Keratinocyte (primary cell): Measurements from ENCODE around the gene CGN. TPM values are rescaled to one million over a fixed set of nuclear protein-coding genes. Genes with fewer than 3 reads are reported as not detected.

ENCODE experiments used
- DNase-seq: peaks from one replicate; pipeline ENCODE4 v3.0.0-alpha.2; 2011; ENCODE audit warnings: low read depth, missing footprints, low spot score
- FAIRE-seq: peaks from 2 replicates; lab custom pipeline; 2011; peaks lifted over from hg19 to GRCh38; lab: Jason Lieb, UNC
- H2AFZ ChIP-seq: 2 replicates; pipeline ENCODE4 v1.6.0; 2012; ENCODE audit warnings: low read length, control low read depth, inconsistent platforms; ENCODE audit not compliant: control insufficient read depth
- H3K27ac ChIP-seq: 2 replicates; pipeline ENCODE4 v1.5.1; 2011; ENCODE audit warnings: low read length; ENCODE audit not compliant: control insufficient read depth, insufficient read depth
- H3K27me3 ChIP-seq: 3 replicates; pipeline ENCODE4 v1.6.0; 2011; ENCODE audit warnings: low read length; ENCODE audit not compliant: control insufficient read depth, insufficient read depth; ENCODE audit errors: extremely low read depth
- H3K36me3 ChIP-seq, 2 experiments: 2 replicates in 1 of 2; 3 replicates in 1 of 2; pipeline ENCODE4 v1.5.1; 2011; ENCODE audit warnings: low read length in 2 of 2, mild to moderate bottlenecking in 1 of 2; ENCODE audit not compliant: control insufficient read depth in 2 of 2, insufficient read depth in 2 of 2; ENCODE audit errors: extremely low read depth in 1 of 2
- H3K4me1 ChIP-seq: 3 replicates; pipeline ENCODE4 v1.5.1; 2011; ENCODE audit warnings: low read length; ENCODE audit not compliant: control insufficient read depth, insufficient read depth; ENCODE audit errors: extremely low read depth
- H3K4me2 ChIP-seq: 3 replicates; pipeline ENCODE4 v1.6.0; 2011; ENCODE audit warnings: low read depth, low read length; ENCODE audit not compliant: control insufficient read depth, insufficient read depth; ENCODE audit errors: extremely low read depth
- H3K4me3 ChIP-seq, 3 experiments: fragments of 200-600 bp in 1 of 3; sonication (generic) in 1 of 3; 2 replicates in 2 of 3; 3 replicates in 1 of 3; pipeline ENCODE4 v1.5.1; 2011 to 2016; ENCODE audit warnings: low read length in 3 of 3, mild to moderate bottlenecking in 3 of 3, control low read depth in 2 of 3, inconsistent platforms in 1 of 3, low read depth in 1 of 3, mixed read lengths in 1 of 3, mixed run types in 1 of 3, moderate library complexity in 1 of 3; ENCODE audit not compliant: control insufficient read depth in 2 of 3, insufficient read depth in 2 of 3; ENCODE audit errors: extremely low read depth in 1 of 3
- H3K79me2 ChIP-seq: 2 replicates; pipeline ENCODE4 v1.6.0; 2012; ENCODE audit warnings: low read length; ENCODE audit not compliant: control insufficient read depth, insufficient read depth
- H3K9ac ChIP-seq: 3 replicates; pipeline ENCODE4 v1.6.0; 2011; ENCODE audit warnings: low read length; ENCODE audit not compliant: control insufficient read depth, insufficient read depth; ENCODE audit errors: extremely low read depth
- H3K9me1 ChIP-seq: 3 replicates; pipeline ENCODE4 v1.6.0; 2011; ENCODE audit warnings: low read length; ENCODE audit not compliant: control insufficient read depth, insufficient read depth; ENCODE audit errors: extremely low read depth
- H3K9me3 ChIP-seq: 2 replicates; pipeline ENCODE4 v1.5.1; 2012; ENCODE audit warnings: low read depth, low read length; ENCODE audit not compliant: control insufficient read depth
- H4K20me1 ChIP-seq: 3 replicates; pipeline ENCODE4 v1.6.0; 2011; ENCODE audit warnings: low read length; ENCODE audit not compliant: control insufficient read depth, insufficient read depth; ENCODE audit errors: extremely low read depth
- EZH2 ChIP-seq: IDR thresholded peaks from one replicate; pipeline ENCODE4 v1.6.1; 2012; ENCODE audit warnings: inconsistent platforms, mild to moderate bottlenecking, low read length, moderate library complexity
- dilution Hi-C: fragments of 300-500 bp; cut with MboI; formaldehyde crosslinking; loops from one replicate; pipeline ENCODE4 v1.7.0; 2020; ENCODE audit warnings: low sequenced_read_pairs; ENCODE audit not compliant: extremely low pct_ligation_motif_present
- polyA plus RNA-seq, 5 experiments: library from polyadenylated mRNA; depleted of rRNA in 3 of 5; stranded (reverse) in 3 of 5; stranded (forward) in 1 of 5; unstranded in 1 of 5; fragments of >200 nt; gene quantifications; 1 replicate in 1 of 5; 2 replicates in 3 of 5; 3 replicates in 1 of 5; pipeline versions ENCODE4 v1.2.1 to v1.2.3, GENCODE V29; 2011 to 2012; ENCODE audit warnings: missing spikeins in 2 of 5, low read depth in 1 of 5, low replicate concordance in 1 of 5
- TF ChIP-seq, protein P1 (sequence below), 3 experiments: IDR thresholded peaks in 1 of 3; conservative IDR thresholded peaks in 1 of 3; optimal IDR thresholded peaks in 1 of 3; 2 replicates in 2 of 3; 3 replicates in 1 of 3; pipeline versions ENCODE3 to v1.5.1; 2011; ENCODE audit warnings: low read length in 3 of 3, mild to moderate bottlenecking in 3 of 3, moderate library complexity in 2 of 3, control low read depth in 1 of 3, inconsistent platforms in 1 of 3; ENCODE audit not compliant: insufficient read depth in 2 of 3; ENCODE audit errors: extremely low read depth in 1 of 3

CGN gene
- polyA plus RNA-seq, 1 donor (not counting 4 experiments of a cell fraction or from before 2014, with no cell fraction given): 2.9 TPM

DNA sequence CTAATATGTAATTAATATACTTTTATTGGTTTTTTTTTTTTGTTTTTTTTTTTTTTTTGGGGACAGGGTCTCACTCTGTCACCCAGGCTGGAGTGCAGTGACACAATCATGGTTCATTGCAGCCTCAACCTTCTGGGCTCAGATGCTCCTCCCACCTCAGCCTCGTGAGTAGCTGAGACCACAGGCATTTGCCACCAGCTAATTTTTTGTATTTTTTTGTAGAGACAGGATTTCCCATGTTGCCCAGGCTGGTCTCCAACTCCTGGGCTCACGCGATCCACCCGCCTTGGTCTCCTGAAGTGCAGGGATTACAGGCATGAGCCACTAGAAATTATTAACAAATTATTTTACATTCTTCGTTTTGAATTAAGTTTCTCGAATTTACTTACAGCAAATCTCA, 35.1 kb upstream of the CGN start:
- no peak for DNase-seq
- dilution Hi-C loops: no loop called here
- no peaks in the 10 kb centered on the region for H3K27me3 ChIP-seq
- no peaks in the 10 kb centered on the region for H3K79me2 ChIP-seq
- H3K9me3 ChIP-seq: no peaks in the 10 kb centered on the region
- no peaks in the 10 kb centered on the region for H3K36me3 ChIP-seq
- TF ChIP-seq, protein P1, sequence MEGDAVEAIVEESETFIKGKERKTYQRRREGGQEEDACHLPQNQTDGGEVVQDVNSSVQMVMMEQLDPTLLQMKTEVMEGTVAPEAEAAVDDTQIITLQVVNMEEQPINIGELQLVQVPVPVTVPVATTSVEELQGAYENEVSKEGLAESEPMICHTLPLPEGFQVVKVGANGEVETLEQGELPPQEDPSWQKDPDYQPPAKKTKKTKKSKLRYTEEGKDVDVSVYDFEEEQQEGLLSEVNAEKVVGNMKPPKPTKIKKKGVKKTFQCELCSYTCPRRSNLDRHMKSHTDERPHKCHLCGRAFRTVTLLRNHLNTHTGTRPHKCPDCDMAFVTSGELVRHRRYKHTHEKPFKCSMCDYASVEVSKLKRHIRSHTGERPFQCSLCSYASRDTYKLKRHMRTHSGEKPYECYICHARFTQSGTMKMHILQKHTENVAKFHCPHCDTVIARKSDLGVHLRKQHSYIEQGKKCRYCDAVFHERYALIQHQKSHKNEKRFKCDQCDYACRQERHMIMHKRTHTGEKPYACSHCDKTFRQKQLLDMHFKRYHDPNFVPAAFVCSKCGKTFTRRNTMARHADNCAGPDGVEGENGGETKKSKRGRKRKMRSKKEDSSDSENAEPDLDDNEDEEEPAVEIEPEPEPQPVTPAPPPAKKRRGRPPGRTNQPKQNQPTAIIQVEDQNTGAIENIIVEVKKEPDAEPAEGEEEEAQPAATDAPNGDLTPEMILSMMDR (optimal IDR thresholded peaks at IDR 0.05 in 1 of 3, IDR thresholded peaks at IDR 0.05 in 1 of 3, conservative IDR thresholded peaks at IDR 0.05 in 1 of 3; ENCODE audit: extremely low read depth in 1 of 3, insufficient read depth in 2 of 3, low read length in 3 of 3): no peak
- TF ChIP-seq EZH2: no peak
- H3K4me1 ChIP-seq: no peaks in the 10 kb centered on the region
- H3K27ac ChIP-seq: no peak overlapping the region
- no peak overlapping the region for H2AFZ ChIP-seq
- H3K9me1 ChIP-seq: no peaks in the 10 kb centered on the region
- H3K4me3 ChIP-seq: no peak overlapping the region
- H3K9ac ChIP-seq: no peak overlapping the region
- H4K20me1 ChIP-seq: no peaks in the 10 kb centered on the region
- no peak overlapping the region for H3K4me2 ChIP-seq
- no peak for FAIRE-seq

DNA sequence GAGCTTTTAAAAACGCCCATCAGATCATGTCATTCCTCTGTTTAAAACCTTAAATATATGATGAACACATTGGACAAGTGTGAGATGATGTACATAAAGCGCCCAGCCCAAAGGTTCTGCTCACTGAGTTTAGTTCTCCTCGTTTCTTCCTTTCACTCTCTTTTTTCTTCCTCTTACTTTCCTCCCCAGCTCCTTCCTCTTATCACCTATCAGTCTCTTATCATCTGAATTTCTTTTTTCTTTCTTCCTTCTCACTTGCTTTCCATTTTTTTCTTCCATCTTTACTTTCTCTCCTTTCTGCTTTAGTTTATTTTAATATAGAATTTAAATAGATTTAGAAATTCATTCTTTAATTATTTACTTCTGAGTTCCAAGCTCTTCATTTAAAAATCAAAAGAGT, 34.1 kb upstream of the CGN start:
- no peaks in the 10 kb centered on the region for H3K27me3 ChIP-seq
- H3K4me3 ChIP-seq: no peak overlapping the region
- H3K4me2 ChIP-seq: no peak overlapping the region
- H3K9me1 ChIP-seq: no peaks in the 10 kb centered on the region
- no peaks in the 10 kb centered on the region for H3K36me3 ChIP-seq
- no peak overlapping the region for H2AFZ ChIP-seq
- H4K20me1 ChIP-seq: no peaks in the 10 kb centered on the region
- H3K4me1 ChIP-seq: no peaks in the 10 kb centered on the region
- DNase-seq (no peak), FAIRE-seq (no peak)
- H3K79me2 ChIP-seq: no peaks in the 10 kb centered on the region
- H3K27ac ChIP-seq: no peak overlapping the region
- H3K9me3 ChIP-seq: no peaks in the 10 kb centered on the region
- dilution Hi-C loops: no loop called here
- H3K9ac ChIP-seq: no peak overlapping the region
- TF ChIP-seq, protein P1 (optimal IDR thresholded peaks at IDR 0.05 in 1 of 3, IDR thresholded peaks at IDR 0.05 in 1 of 3, conservative IDR thresholded peaks at IDR 0.05 in 1 of 3; ENCODE audit: extremely low read depth in 1 of 3, insufficient read depth in 2 of 3, low read length in 3 of 3): no peak
- no peak for TF ChIP-seq EZH2
